ENCODE measurements around the gene NUDT22. TPM values are rescaled to one million over a fixed set of nuclear protein-coding genes. Genes with fewer than 3 reads are reported as not detected.
A peak's percentile ranks its signal among the peaks of the same experiment; 100 is the strongest.

The NUDT22 gene
- total RNA-seq, 1 donor from 2014 or later, result 158 TPM

DNA sequence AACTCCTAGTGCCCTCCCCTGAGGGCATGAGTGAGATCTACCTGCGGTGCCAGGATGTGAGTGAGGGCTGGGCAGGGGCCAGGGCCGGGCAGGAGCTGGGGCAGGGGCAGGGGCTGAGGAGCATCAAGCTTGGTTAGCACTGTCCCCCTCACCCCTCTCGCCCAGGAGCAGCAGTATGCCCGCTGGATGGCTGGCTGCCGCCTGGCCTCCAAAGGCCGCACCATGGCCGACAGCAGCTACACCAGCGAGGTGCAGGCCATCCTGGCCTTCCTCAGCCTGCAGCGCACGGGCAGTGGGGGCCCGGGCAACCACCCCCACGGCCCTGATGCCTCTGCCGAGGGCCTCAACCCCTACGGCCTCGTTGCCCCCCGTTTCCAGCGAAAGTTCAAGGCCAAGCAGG lies 5.8 kb upstream of the NUDT22 start:
- no peaks in the 10 kb centered on the region for H3K9me3 ChIP-seq
- intact Hi-C loops (cut with DNase I), result no loop called here
- TF ChIP-seq, protein P1, sequence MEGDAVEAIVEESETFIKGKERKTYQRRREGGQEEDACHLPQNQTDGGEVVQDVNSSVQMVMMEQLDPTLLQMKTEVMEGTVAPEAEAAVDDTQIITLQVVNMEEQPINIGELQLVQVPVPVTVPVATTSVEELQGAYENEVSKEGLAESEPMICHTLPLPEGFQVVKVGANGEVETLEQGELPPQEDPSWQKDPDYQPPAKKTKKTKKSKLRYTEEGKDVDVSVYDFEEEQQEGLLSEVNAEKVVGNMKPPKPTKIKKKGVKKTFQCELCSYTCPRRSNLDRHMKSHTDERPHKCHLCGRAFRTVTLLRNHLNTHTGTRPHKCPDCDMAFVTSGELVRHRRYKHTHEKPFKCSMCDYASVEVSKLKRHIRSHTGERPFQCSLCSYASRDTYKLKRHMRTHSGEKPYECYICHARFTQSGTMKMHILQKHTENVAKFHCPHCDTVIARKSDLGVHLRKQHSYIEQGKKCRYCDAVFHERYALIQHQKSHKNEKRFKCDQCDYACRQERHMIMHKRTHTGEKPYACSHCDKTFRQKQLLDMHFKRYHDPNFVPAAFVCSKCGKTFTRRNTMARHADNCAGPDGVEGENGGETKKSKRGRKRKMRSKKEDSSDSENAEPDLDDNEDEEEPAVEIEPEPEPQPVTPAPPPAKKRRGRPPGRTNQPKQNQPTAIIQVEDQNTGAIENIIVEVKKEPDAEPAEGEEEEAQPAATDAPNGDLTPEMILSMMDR (IDR thresholded peaks at IDR 0.05), result no peak

DNA sequence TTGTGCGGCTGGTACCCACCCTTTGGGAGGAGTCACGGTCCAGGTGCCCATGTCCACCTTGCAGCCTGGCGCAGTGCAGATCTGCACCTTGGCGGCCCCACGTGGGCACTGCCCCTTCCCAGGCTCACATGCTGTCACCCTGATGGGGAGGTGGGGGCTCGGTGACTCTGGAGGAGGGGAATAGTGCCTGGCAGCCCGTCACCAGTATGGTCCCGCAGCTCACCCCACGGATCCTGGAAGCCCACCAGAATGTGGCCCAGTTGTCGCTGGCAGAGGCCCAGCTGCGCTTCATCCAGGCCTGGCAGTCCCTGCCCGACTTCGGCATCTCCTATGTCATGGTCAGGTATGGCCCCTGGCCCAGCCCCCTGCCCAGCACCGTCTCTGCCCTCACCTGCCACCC lies 5.3 kb upstream of the NUDT22 start:
- peaks cover 7 to 13% of the 10 kb centered on the region in 2 donors for H3K36me3 ChIP-seq
- intact Hi-C loops (cut with DNase I), result no loop called here
- DNase-seq (ENCODE audit: low spot score in 2 of 2), result no peak
- no peaks in the 10 kb centered on the region for H3K9me3 ChIP-seq
- TF ChIP-seq, protein P1 (IDR thresholded peaks at IDR 0.05), result no peak
- no peaks in the 10 kb centered on the region for H3K27me3 ChIP-seq
- no peak overlapping the region for H3K4me3 ChIP-seq
- H3K4me1 ChIP-seq, result peaks cover 7 to 8% of the 10 kb centered on the region in 2 donors
- no peak overlapping the region for H3K27ac ChIP-seq

More for the DNA sequence above, 5.8 kb upstream of the NUDT22 start:
- Histone ChIP-seq H3K36me3 (peaks cover 7 to 13% of the 10 kb centered on the region in 2 donors), H3K4me3 (no peak overlapping the region), H3K4me1 (peaks cover 2 to 6% of the 10 kb centered on the region in 2 donors), H3K27me3 (no peaks in the 10 kb centered on the region), H3K27ac (no peak overlapping the region)
- DNase-seq (ENCODE audit: low spot score in 2 of 2), result no peak

DNA sequence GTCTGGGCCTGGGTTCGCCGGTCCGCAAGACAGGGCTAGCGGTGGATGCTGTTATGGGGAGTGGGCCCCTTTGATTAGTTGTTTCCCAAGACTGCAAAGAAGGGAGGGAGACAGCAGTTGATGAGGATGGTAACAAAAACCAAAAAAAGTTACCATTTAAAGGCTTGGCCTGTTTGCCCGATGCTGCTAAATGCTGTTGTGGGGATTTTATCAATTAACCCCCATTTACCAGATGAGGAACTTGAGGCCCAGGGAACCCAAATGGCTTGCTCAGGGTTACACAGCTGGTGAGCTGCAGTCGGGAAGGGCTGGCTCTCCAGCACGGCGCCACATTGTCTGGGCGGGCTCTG lies 3.4 kb upstream of the NUDT22 start:
- Histone ChIP-seq H3K9me3 (no peaks in the 10 kb centered on the region), H3K27ac (no peak overlapping the region), H3K4me1 (peaks cover 7 to 18% of the 10 kb centered on the region in 2 donors), H3K4me3 (no peak overlapping the region), H3K36me3 (peaks cover 7 to 13% of the 10 kb centered on the region in 2 donors), H3K27me3 (no peaks in the 10 kb centered on the region)
- TF ChIP-seq, protein P1 (IDR thresholded peaks at IDR 0.05), result no peak
- no peak for DNase-seq (ENCODE audit: low spot score in 2 of 2)
- intact Hi-C loops (cut with DNase I), result no loop called here

DNA sequence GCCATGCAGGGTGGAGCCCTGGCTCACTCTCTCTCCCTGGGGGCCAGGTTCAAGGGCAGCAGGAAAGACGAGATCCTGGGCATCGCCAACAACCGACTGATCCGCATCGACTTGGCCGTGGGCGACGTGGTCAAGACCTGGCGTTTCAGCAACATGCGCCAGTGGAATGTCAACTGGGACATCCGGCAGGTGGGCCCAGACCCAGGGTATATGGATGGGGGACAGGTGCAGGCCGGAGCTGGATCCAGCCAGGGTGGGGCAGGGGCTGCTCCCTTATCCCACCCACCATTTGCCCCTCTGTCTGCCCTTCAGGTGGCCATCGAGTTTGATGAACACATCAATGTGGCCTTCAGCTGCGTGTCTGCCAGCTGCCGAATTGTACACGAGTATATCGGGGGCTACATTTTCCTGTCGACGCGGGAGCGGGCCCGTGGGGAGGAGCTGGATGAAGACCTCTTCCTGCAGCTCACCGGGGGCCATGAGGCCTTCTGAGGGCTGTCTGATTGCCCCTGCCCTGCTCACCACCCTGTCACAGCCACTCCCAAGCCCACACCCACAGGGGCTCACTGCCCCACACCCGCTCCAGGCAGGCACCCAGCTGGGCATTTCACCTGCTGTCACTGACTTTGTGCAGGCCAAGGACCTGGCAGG lies 2.9 kb upstream of the NUDT22 start:
- H3K4me1 ChIP-seq, result peaks cover 7 to 21% of the 10 kb centered on the region in 2 donors
- DNase-seq (ENCODE audit: low spot score in 2 of 2), result no peak
- H3K27ac ChIP-seq, result no peak overlapping the region
- intact Hi-C loops (cut with DNase I), result no loop called here
- H3K36me3 ChIP-seq, result peaks cover 7 to 13% of the 10 kb centered on the region in 2 donors
- no peak overlapping the region for H3K4me3 ChIP-seq
- TF ChIP-seq, protein P1 (IDR thresholded peaks at IDR 0.05), result no peak
- H3K27me3 ChIP-seq, result no peaks in the 10 kb centered on the region
- H3K9me3 ChIP-seq, result no peaks in the 10 kb centered on the region

DNA sequence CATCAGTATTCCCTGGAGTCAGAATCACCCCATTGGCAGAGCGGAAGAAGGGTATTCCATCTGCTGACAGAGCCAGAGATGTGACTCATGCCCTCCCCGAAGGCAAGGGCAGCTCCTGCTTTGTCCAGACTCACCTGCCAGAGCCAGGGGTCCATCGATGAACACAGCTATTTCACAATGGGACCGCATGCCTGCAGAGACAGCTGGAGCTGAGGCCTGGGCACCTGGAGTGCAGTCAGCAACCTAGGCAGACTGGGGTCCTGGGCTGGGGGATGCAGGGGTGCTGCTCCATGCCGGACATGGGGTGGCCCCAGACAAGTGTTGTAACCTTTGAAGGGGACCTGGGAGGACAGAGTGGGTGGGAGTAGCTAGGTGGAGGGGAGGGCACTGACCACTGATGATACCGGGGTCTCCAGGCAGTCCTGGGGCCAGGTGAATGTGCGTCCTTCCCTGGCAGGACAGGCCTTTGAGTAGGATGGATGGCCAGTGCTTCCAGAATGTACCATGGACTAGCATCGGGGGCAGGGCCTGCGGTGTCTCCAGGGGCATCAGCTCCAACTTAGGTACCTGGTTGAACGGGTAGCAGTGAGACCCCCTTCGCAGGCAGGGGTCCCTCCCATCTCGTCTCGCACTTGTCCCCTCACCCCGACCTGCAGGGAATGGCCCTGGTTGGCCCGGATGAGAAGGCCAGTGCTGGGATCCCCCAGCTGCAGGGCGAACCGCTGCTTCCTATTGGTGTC lies 1.8 kb upstream of the NUDT22 start:
- Histone ChIP-seq H3K27ac (peak overlapping the region in 1 of 2 donors; percentile 89), H3K4me1 (peaks cover 7 to 25% of the 10 kb centered on the region in 2 donors), H3K9me3 (no peaks in the 10 kb centered on the region), H3K36me3 (peaks cover 7 to 13% of the 10 kb centered on the region in 2 donors), H3K4me3 (no peak overlapping the region), H3K27me3 (no peaks in the 10 kb centered on the region)
- TF ChIP-seq, protein P1 (IDR thresholded peaks at IDR 0.05), result no peak
- DNase-seq (ENCODE audit: low spot score in 2 of 2), result no peak
- intact Hi-C loops (cut with DNase I), result no loop called here

All from ascending aorta (tissue), 2 donors.